K562 (cell line): ENCODE results near the gene WAS. TPM values are rescaled to one million over a fixed set of nuclear protein-coding genes. Genes with fewer than 3 reads are reported as not detected.

ENCODE experiments used
- BACH1 ChIP-seq: fragments of 200-800 bp; sonication (Bioruptor generic); IDR thresholded peaks from 2 replicates; pipeline ENCODE4 v1.6.1; 2016; ENCODE audit warnings: missing genetic modification characterization, missing compliant biosample characterization
- CHD2 ChIP-seq: IDR thresholded peaks from 2 replicates; pipeline ENCODE4 v1.6.1; 2011; ENCODE audit warnings: low read depth, low read length
- CREB1 ChIP-seq, 2 experiments: sonication (generic) in 1 of 2; formaldehyde crosslinking in 1 of 2; IDR thresholded peaks; 2 replicates each; pipeline versions ENCODE4 v1.6.1 to v1.8.0; 2012 to 2022; ENCODE audit warnings: inconsistent platforms in 1 of 2, mild to moderate bottlenecking in 1 of 2, missing genetic modification reagents in 1 of 2, moderate library complexity in 1 of 2
- CREB3L1 ChIP-seq: fragments of 450-650 bp; IDR thresholded peaks from 2 replicates; pipeline ENCODE4 v1.6.1; 2014; ENCODE audit warnings: low read depth, mild to moderate bottlenecking, moderate library complexity, borderline replicate concordance
- EHMT2 ChIP-seq: fragments of 450-650 bp; IDR thresholded peaks from 2 replicates; pipeline ENCODE4 v1.6.1; 2018; ENCODE audit warnings: antibody characterized with exemption
- MLLT1 ChIP-seq, 2 experiments: fragments of 450-650 bp; IDR thresholded peaks; 2 replicates each; pipeline ENCODE4 v1.6.1; 2016
- NFATC3 ChIP-seq: fragments of 450-650 bp; IDR thresholded peaks from 2 replicates; pipeline ENCODE4 v1.6.1; 2017; ENCODE audit warnings: mild to moderate bottlenecking
- NR0B1 ChIP-seq: fragments of 450-650 bp; IDR thresholded peaks from one replicate; pipeline ENCODE4 v1.6.1; 2018; ENCODE audit warnings: mild to moderate bottlenecking, moderate library complexity; ENCODE audit not compliant: partially characterized antibody
- PATZ1 ChIP-seq: fragments of 250-450 bp; sonication (Bioruptor Pico); IDR thresholded peaks from 2 replicates; pipeline ENCODE4 v1.5.0; 2020; ENCODE audit warnings: mild to moderate bottlenecking, borderline replicate concordance
- PHB2 ChIP-seq: fragments of 450-650 bp; IDR thresholded peaks from 2 replicates; pipeline ENCODE4 v1.6.1; 2017; ENCODE audit warnings: low read depth
- SMARCA4 ChIP-seq: fragments of 450-650 bp; IDR thresholded peaks from 2 replicates; pipeline ENCODE4 v1.6.1; 2016
- TGIF2 ChIP-seq: sonication (generic); formaldehyde crosslinking; IDR thresholded peaks from 2 replicates; pipeline ENCODE4 v1.8.1; 2022; ENCODE audit warnings: mild to moderate bottlenecking, missing genetic modification reagents, moderate library complexity
- ZNF384 ChIP-seq: IDR thresholded peaks from 2 replicates; pipeline ENCODE4 v1.6.1; 2012; ENCODE audit warnings: low read depth, low read length, improper control_type of control experiment
- ZNF431 ChIP-seq: sonication (generic); formaldehyde crosslinking; IDR thresholded peaks from 2 replicates; pipeline ENCODE4 v1.8.0; 2022; ENCODE audit warnings: mild to moderate bottlenecking, missing genetic modification reagents
- ZNF609 ChIP-seq: sonication (generic); formaldehyde crosslinking; IDR thresholded peaks from 2 replicates; pipeline ENCODE4 v1.8.1; 2023; ENCODE audit warnings: missing genetic modification reagents, mild to moderate bottlenecking, borderline replicate concordance
- polyA plus RNA-seq, 8 experiments: library from polyadenylated mRNA; depleted of rRNA in 4 of 8; stranded (reverse) in 5 of 8; unstranded in 3 of 8; fragments of >200 nt; fragmentation: Nextera tagmentation in 2 of 8; fragmentation: Illumina TruSeq in 1 of 8; extraction: Ambion mirVana in 2 of 8; extraction: Trizol in 1 of 8; gene quantifications; 2 replicates each; pipeline versions ENCODE4 v1.2.1 to v1.2.3, GENCODE V29; 2011 to 2014; ENCODE audit warnings: inconsistent platforms in 1 of 8, missing spikeins in 1 of 8
- total RNA-seq, 7 experiments: library from RNA; depleted of rRNA in 6 of 7; stranded (reverse); fragments of >200 nt in 6 of 7; fragmentation: Illumina TruSeq in 2 of 7; extraction: Trizol in 2 of 7; gene quantifications; 2 replicates each; pipeline versions ENCODE4 v1.2.1 to v1.2.3, GENCODE V29; 2011 to 2021; ENCODE audit warnings: low replicate concordance in 1 of 7

Gene WAS
- total and polyA plus RNA-seq, 9 of the 15 experiments (the other 6 are each of a cell fraction or from before 2014, with no cell fraction given) = 0.11 to 16.1 (median 3.8) TPM

- TF ChIP-seq NR0B1 = no peak
- 0 out of 2 replicates have a peak, but pooled peaks have one; percentile 30 for TF ChIP-seq SMARCA4
- no peak for TF ChIP-seq NFATC3
- TF ChIP-seq ZNF384 = no peak
- no peak for TF ChIP-seq ZNF431 (CRISPR knock-in tag)
- no peak for TF ChIP-seq EHMT2
- 0 out of 2 replicates have a peak, but pooled peaks have one; percentile 1 for TF ChIP-seq CREB3L1
- peak; percentile 66; the same call in 1 of the 2 replicates for TF ChIP-seq CHD2
- TF ChIP-seq TGIF2 = no peak
- no peak for TF ChIP-seq PATZ1 (CRISPR knock-in tag)
- TF ChIP-seq CREB1 (IDR thresholded peaks at IDR 0.05) = no peak
- 0 out of 2 replicates have a peak, but pooled peaks have one; percentile 24 for TF ChIP-seq CREB1 (CRISPR knock-in tag; IDR thresholded peaks at IDR 0.05)
- no peak for TF ChIP-seq PHB2
- TF ChIP-seq BACH1 (tag) = no peak
- no peak for TF ChIP-seq ZNF609
- TF ChIP-seq MLLT1 (IDR thresholded peaks at IDR 0.05) = no peak
These were observed 13.5 kb downstream of the WAS start (continued) for GRCh38 chrX:48696909-48697727.
